ENCODE measurements around the gene MTA3.

MTA3 gene

DNA sequence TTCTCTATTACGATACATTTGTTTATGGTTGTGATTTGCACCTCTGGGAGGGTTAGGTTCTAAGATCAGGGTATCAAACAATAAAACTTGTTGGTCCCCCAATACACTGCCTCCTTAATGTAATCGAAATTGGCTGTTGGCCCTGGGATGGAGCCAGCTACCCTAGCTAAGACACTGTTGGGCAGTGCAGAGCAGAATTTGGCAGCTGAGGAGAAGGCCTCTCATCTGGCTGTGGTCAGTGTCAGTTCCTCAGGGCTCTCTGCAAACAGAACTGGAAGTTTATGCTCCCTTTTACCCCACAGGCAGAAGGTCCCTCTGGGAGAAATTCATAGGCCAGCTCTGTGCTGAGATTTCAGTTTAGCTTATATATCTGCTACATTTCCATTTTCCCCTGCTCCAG, 232.5 kb downstream of the MTA3 start:
- Mint-ChIP-seq H3K27ac (no peak overlapping the region), H3K27me3 (ENCODE audit: low read depth, poor library complexity) (peaks cover 4% of the 10 kb centered on the region), H3K4me3 (no peak overlapping the region), H3K36me3 (ENCODE audit: low read depth) (peaks cover 23% of the 10 kb centered on the region), H3K4me1 (no peaks in the 10 kb centered on the region), H3K9me3 (peaks cover 24% of the 10 kb centered on the region)
- TF ChIP-seq, protein P1, sequence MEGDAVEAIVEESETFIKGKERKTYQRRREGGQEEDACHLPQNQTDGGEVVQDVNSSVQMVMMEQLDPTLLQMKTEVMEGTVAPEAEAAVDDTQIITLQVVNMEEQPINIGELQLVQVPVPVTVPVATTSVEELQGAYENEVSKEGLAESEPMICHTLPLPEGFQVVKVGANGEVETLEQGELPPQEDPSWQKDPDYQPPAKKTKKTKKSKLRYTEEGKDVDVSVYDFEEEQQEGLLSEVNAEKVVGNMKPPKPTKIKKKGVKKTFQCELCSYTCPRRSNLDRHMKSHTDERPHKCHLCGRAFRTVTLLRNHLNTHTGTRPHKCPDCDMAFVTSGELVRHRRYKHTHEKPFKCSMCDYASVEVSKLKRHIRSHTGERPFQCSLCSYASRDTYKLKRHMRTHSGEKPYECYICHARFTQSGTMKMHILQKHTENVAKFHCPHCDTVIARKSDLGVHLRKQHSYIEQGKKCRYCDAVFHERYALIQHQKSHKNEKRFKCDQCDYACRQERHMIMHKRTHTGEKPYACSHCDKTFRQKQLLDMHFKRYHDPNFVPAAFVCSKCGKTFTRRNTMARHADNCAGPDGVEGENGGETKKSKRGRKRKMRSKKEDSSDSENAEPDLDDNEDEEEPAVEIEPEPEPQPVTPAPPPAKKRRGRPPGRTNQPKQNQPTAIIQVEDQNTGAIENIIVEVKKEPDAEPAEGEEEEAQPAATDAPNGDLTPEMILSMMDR (IDR thresholded peaks at IDR 0.05) = no peak
- no peak for DNase-seq

DNA sequence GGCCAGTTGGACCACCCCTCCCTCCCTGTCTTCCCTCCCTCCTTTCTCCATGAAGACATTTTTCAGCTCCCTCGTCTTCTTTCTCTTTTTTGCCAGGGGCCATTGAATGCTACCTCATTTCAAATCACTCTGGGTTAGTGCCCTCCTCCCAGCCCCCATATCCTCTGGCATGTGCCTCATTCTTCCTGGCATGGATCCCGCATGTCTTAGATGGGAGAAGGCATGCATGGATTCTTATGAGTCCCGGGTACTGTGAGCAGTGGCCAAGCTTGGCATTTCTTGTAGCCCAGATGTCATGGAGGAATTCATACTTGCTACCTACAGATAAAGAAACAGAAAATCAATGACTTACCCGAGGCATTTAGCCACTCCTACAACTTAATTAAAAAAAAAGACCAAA, 232.9 kb downstream of the MTA3 start:
- H3K27ac Mint-ChIP-seq = no peak overlapping the region
- TF ChIP-seq, protein P1 (IDR thresholded peaks at IDR 0.05) = no peak
- peaks cover 4% of the 10 kb centered on the region for H3K27me3 Mint-ChIP-seq (ENCODE audit: low read depth, poor library complexity)
- H3K4me1 Mint-ChIP-seq = no peaks in the 10 kb centered on the region
- no peak for DNase-seq
- peaks cover 22% of the 10 kb centered on the region for H3K9me3 Mint-ChIP-seq
- H3K36me3 Mint-ChIP-seq (ENCODE audit: low read depth) = peaks cover 19% of the 10 kb centered on the region
- H3K4me3 Mint-ChIP-seq = no peak overlapping the region

DNA sequence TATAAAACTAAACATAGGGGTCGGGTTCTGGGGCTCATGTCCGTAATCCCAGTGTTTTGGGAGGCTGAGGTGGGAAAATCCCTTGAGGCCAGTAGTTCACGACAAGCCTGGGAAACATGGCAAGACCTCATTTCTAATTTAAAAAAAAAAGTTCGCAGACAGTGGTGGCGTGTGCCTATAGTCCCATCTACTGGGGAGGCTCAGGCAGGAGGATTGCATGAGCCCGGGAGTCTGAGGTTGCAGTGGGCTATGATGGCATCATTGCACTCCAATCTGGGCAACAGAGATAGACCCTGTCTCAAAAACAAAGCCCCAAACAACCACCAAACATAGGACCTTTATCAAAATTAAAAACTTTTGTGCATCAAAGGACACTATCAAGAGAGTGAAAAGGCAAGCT, 233.7 kb downstream of the MTA3 start:
- TF ChIP-seq, protein P1 (IDR thresholded peaks at IDR 0.05) = no peak
- no peaks in the 10 kb centered on the region for H3K4me1 Mint-ChIP-seq
- peaks cover 13% of the 10 kb centered on the region for H3K36me3 Mint-ChIP-seq (ENCODE audit: low read depth)
- H3K27me3 Mint-ChIP-seq (ENCODE audit: low read depth, poor library complexity) = peaks cover 4% of the 10 kb centered on the region
- no peak overlapping the region for H3K4me3 Mint-ChIP-seq
- H3K9me3 Mint-ChIP-seq = peaks cover 16% of the 10 kb centered on the region
- no peak for DNase-seq
- no peak overlapping the region for H3K27ac Mint-ChIP-seq

DNA sequence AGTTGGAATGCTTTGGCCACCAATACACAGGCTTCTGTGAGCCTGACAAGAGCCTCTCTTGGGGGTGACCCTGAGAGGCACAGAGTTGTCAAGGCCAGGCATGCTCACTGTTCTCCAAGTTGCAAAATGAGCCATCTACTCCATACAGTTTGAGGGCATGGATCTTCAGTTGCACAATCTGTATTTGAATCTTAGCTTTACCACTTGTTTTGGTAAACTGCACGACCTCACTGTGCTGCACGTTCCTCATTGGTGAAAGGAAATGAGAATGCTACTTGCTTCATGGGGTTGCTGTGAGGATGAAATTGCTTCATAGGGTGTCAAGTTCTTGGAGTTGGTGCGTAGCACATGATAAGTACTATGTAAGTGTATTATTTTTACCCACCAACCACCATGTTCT, 235.9 kb downstream of the MTA3 start:
- H3K36me3 Mint-ChIP-seq (ENCODE audit: low read depth) = peaks cover 10% of the 10 kb centered on the region
- peaks cover 4% of the 10 kb centered on the region for H3K27me3 Mint-ChIP-seq (ENCODE audit: low read depth, poor library complexity)
- TF ChIP-seq, protein P1 (IDR thresholded peaks at IDR 0.05) = no peak
- no peak overlapping the region for H3K27ac Mint-ChIP-seq
- no peak overlapping the region for H3K4me3 Mint-ChIP-seq
- H3K9me3 Mint-ChIP-seq = peaks cover 9% of the 10 kb centered on the region
- DNase-seq = no peak
- H3K4me1 Mint-ChIP-seq = peaks cover 13% of the 10 kb centered on the region

DNA sequence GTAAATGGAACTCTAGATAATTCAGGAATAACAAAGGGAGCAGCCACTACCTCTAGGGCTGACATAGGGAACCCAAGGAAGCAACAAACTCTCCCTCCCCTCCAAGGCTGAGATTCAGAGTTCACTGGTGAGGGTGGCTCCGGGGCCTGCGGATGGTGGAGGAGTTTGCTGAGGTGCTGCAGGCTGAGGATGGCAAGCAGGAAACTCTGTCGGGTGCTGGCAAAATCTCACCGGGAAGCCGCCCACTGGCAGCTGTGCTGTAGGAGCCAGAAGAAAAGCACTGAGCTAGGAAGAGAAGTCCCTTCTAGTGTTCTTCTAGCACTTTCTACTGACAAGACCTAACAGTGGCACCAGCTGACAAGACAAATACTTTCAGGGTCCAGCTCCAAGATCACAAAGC, 236.5 kb downstream of the MTA3 start:
- H3K36me3 Mint-ChIP-seq (ENCODE audit: low read depth) = peaks cover 10% of the 10 kb centered on the region
- peaks cover 4% of the 10 kb centered on the region for H3K27me3 Mint-ChIP-seq (ENCODE audit: low read depth, poor library complexity)
- no peak overlapping the region for H3K27ac Mint-ChIP-seq
- DNase-seq = no peak
- peaks cover 9% of the 10 kb centered on the region for H3K9me3 Mint-ChIP-seq
- H3K4me1 Mint-ChIP-seq = peaks cover 14% of the 10 kb centered on the region
- H3K4me3 Mint-ChIP-seq = no peak overlapping the region
- TF ChIP-seq, protein P1 (IDR thresholded peaks at IDR 0.05) = no peak

Measured in nephron progenitor cell (in vitro differentiated cells).